ENCODE data around the gene C19orf25.

- TF ChIP-seq CTCF (IDR thresholded peaks at IDR 0.05) (no peak), POLR2A (IDR thresholded peaks at IDR 0.05) (no peak)
These were observed 2.3 kb upstream of the C19orf25 start for GRCh38 chr19:1481224-1481892.
